MM.1S (cell line): ENCODE data around the gene BARHL1.

Experiments used
- CTCF ChIP-seq: fragments of 300-600 bp; sonication (generic); IDR thresholded peaks from 2 replicates; pipeline ENCODE4 v1.5.1; 2016; ENCODE audit warnings: antibody characterized with exemption, low read length, mixed read lengths
- EZH2 ChIP-seq: fragments of 300-600 bp; sonication (generic); optimal IDR thresholded peaks from 2 replicates; pipeline ENCODE3; 2017; ENCODE audit warnings: low read depth, mild to moderate bottlenecking, antibody characterized with exemption, low read length, mixed read lengths
- EZH2phosphoT487 ChIP-seq: fragments of 300-600 bp; sonication (generic); IDR thresholded peaks from 2 replicates; pipeline ENCODE4 v1.6.1; 2018; ENCODE audit warnings: antibody characterized with exemption, low read length

- TF ChIP-seq EZH2phosphoT487 (no peak), CTCF (no peak), EZH2 (no peak)
These were observed 45.1 kb upstream of the BARHL1 start for GRCh38 chr9:132537352-132537751.
